Measurements from ENCODE around the gene HMBS.

The HMBS gene

GRCh38 chr11:119095066-119095880, 10.6 kb downstream of the HMBS start (continued):
- TF ChIP-seq PBX3 (CRISPR knock-in tag; IDR thresholded peaks at IDR 0.05): peak; percentile 83
- TF ChIP-seq KLF17 (tag by site-specific recombination; IDR thresholded peaks at IDR 0.05): peak; percentile 76
- TF ChIP-seq ZFP3 (tag by site-specific recombination; IDR thresholded peaks at IDR 0.05; ENCODE audit: low read depth): no peak
- no peak for TF ChIP-seq BCL11B (tag by site-specific recombination; IDR thresholded peaks at IDR 0.05; ENCODE audit: low read depth)
- no peak for TF ChIP-seq PRDM4 (tag by site-specific recombination; IDR thresholded peaks at IDR 0.05)
- no peak for TF ChIP-seq ZNF510 (tag by site-specific recombination; IDR thresholded peaks at IDR 0.05; ENCODE audit: insufficient replicate concordance)
- TF ChIP-seq TCF7L2 (IDR thresholded peaks at IDR 0.05; ENCODE audit: borderline replicate concordance, low read depth, low read length): no peak
- peak; percentile 80 for TF ChIP-seq ZNF837 (tag by site-specific recombination; IDR thresholded peaks at IDR 0.05)
- no peak for TF ChIP-seq ZNF292 (tag by site-specific recombination; IDR thresholded peaks at IDR 0.05; ENCODE audit: borderline replicate concordance, low read depth)
- peak; percentile 54 for TF ChIP-seq ZBTB17 (tag by site-specific recombination; IDR thresholded peaks at IDR 0.05)
- TF ChIP-seq ZFHX2 (tag by site-specific recombination; conservative IDR thresholded peaks at IDR 0.05): no peak
- no peak for TF ChIP-seq BCL11A (tag by site-specific recombination; IDR thresholded peaks at IDR 0.05; ENCODE audit: low read depth)
- peak; percentile 24; the same call in 1 of the 2 replicates for TF ChIP-seq ZNF561 (tag by site-specific recombination; IDR thresholded peaks at IDR 0.05; ENCODE audit: borderline replicate concordance)
- TF ChIP-seq ZNF488 (tag by site-specific recombination; IDR thresholded peaks at IDR 0.05): no peak
- TF ChIP-seq ZNF184 (tag by site-specific recombination; IDR thresholded peaks at IDR 0.05): 0 out of 2 replicates have a peak, but pooled peaks have one; percentile 48
- no peak for TF ChIP-seq HOXC10 (CRISPR knock-in tag; IDR thresholded peaks at IDR 0.05)
- no peak for TF ChIP-seq MYNN (tag by site-specific recombination; IDR thresholded peaks at IDR 0.05; ENCODE audit: borderline replicate concordance)
- TF ChIP-seq ZNF274 (IDR thresholded peaks at IDR 0.05; ENCODE audit: low read length): no peak
- TF ChIP-seq ZNF274 (tag by site-specific recombination; IDR thresholded peaks at IDR 0.05; ENCODE audit: borderline replicate concordance): no peak
- peak; percentile 50; the same call in 1 of the 2 replicates for TF ChIP-seq YY1 (tag by site-specific recombination; IDR thresholded peaks at IDR 0.05)
- TF ChIP-seq ZNF514 (tag by site-specific recombination; IDR thresholded peaks at IDR 0.05): no peak
- no peak for TF ChIP-seq ZNF560 (tag by site-specific recombination; IDR thresholded peaks at IDR 0.05; ENCODE audit: borderline replicate concordance)
- peak; percentile 96 for TF ChIP-seq ZNF501 (tag by site-specific recombination; IDR thresholded peaks at IDR 0.05)
- no peak for TF ChIP-seq ZNF529 (tag by site-specific recombination; IDR thresholded peaks at IDR 0.05; ENCODE audit: insufficient replicate concordance)
- TF ChIP-seq ZNF335 (tag by site-specific recombination; conservative IDR thresholded peaks at IDR 0.05): peak; percentile 9; the same call in 1 of the 2 replicates
- no peak for TF ChIP-seq ZNF132 (tag by site-specific recombination; IDR thresholded peaks at IDR 0.05; ENCODE audit: borderline replicate concordance)
- TF ChIP-seq ZNF24 (tag by site-specific recombination; IDR thresholded peaks at IDR 0.05): no peak
- no peak; the same call in 1 of the 2 replicates for TF ChIP-seq ZNF146 (tag by site-specific recombination; IDR thresholded peaks at IDR 0.05)
- TF ChIP-seq ZNF670 (tag by site-specific recombination; IDR thresholded peaks at IDR 0.05; ENCODE audit: low read depth): no peak
- 0 out of 2 replicates have a peak, but pooled peaks have one; percentile 31 for TF ChIP-seq KLF8 (tag by site-specific recombination; IDR thresholded peaks at IDR 0.05)
- 0 out of 2 replicates have a peak, but pooled peaks have one; percentile 9 for TF ChIP-seq ZBTB6 (tag by site-specific recombination; IDR thresholded peaks at IDR 0.05)
- peak; percentile 71 for TF ChIP-seq ZNF692 (tag by site-specific recombination; IDR thresholded peaks at IDR 0.05)

All from HEK293 (cell line).